Hematopoietic multipotent progenitor cell treated with erythropoietin and hydrocortisone succinate and interleukin-3 and kit ligand, for 8 days (in vitro differentiated cells): ENCODE data around the gene NCS1.

Source experiments
- DNase-seq: peaks from one replicate; pipeline ENCODE4 v3.0.0-alpha.2; 2015

Gene NCS1

GRCh38 chr9:130196643-130197042, 24.4 kb downstream of the NCS1 start:
- peak; percentile 81 for DNase-seq

- DNase-seq = no peak
Measured at GRCh38 chr9:130197386-130197785, 25.2 kb downstream of the NCS1 start.

- no peak for DNase-seq
Measured at GRCh38 chr9:130197888-130198287, 25.7 kb downstream of the NCS1 start.

DNA sequence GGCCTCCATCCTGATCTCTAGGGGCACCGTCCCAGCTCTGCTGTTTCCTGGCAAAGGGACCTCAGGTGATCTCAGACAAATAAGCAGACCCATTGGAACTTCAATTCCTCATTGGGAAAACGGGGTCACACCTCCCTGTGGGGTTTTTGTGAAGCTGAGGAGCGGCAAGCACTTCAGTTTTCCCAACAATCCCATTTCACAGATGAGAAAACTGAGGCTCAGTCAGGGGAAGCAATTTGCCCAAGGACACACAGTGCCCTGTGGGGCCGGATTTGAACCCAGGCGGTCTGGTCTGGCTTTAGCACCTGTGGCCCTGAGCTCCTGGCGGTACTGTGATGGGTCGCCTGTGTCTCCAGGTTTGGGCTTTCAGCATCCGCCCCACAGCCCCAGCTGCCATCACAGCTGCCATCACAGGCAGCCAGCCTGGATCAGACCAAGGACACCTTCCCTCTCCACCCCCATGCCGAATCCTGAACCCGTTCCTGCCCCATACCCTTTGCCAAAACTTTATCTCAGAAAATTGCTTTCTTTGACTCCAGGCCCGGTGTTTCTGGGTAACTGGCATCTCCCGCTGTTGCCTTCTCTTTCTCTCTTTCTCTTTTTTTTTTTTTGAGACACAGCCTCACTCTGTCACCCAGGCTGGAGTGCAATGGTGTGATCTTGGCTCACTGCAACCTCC, 26.4 kb downstream of the NCS1 start:
- DNase-seq = no peak

DNA sequence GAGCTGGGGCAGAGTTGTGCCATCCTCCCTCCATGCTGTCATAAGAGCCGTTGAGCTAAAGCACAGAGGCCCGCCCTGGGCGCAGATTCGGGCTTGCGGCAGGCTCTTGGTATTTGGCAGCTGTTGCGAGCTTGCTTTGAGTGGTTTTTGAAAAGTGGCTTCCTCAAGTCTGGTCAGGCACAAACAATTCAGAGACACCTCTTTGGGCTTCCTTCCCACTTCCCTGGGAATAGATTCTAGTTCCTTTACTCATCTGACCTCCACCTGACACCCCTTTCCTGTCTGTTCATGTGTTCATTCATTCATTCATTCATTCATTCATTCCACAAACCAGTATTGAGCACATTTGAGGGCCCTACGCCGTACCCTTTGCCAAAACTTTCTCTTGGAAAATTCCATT, 27.4 kb downstream of the NCS1 start:
- no peak for DNase-seq

- no peak for DNase-seq
Measured at GRCh38 chr9:130200038-130200849, 28.0 kb downstream of the NCS1 start.

GRCh38 chr9:130201399-130201873, 29.2 kb downstream of the NCS1 start:
- DNase-seq = no peak

- no peak for DNase-seq
Measured at GRCh38 chr9:130201974-130202373, 29.8 kb downstream of the NCS1 start.

GRCh38 chr9:130204341-130204740, 32.1 kb downstream of the NCS1 start:
- no peak for DNase-seq

GRCh38 chr9:130204959-130205358, 32.8 kb downstream of the NCS1 start:
- DNase-seq = no peak

GRCh38 chr9:130205912-130206311, 33.7 kb downstream of the NCS1 start:
- DNase-seq = no peak

- DNase-seq = no peak
Measured at GRCh38 chr9:130206579-130206978, 34.4 kb downstream of the NCS1 start.

DNA sequence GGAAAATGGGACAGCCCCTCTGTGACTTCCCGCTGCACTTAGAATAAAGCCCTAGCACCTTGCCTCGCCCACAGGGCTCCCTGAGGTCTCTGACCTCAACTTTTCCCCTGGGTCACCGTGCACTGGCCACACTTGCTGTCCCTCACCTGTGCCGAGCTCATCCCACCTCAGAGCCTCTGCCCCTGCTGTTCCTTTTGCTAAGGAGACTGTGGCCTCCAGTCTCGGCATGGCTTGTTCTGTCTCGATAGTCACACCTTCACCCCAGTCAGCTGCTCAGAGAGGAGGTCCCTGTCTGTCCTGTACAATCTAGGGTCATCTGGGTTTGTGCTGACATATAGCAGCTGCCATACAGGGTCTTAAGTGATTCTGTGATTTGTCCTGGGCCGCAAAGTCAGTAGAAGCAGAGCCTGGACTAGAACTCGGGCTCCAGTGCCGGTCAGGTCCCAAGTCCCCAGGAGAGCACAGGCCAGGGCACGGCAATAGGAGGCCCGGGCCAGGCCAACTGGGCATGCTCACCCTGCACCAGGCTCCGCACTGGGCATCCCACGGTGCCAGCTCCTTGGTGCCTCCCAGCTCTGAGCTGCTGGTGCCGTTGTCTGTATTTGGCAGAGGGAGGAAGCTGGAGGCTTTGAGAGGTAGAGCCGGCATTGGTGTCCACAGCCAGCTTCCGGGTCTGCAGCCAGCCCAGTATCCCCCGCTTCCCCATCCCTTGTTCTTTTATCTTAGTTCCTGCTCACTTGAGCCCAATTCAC, 35.2 kb downstream of the NCS1 start:
- no peak for DNase-seq

GRCh38 chr9:130208600-130209347, 36.6 kb downstream of the NCS1 start:
- peak; percentile 23 for DNase-seq

GRCh38 chr9:130209422-130209821, 37.2 kb downstream of the NCS1 start:
- no peak for DNase-seq

- no peak for DNase-seq
Measured at GRCh38 chr9:130211548-130212226, 39.5 kb downstream of the NCS1 start.

GRCh38 chr9:130212543-130213297, 40.5 kb downstream of the NCS1 start:
- DNase-seq = no peak

DNA sequence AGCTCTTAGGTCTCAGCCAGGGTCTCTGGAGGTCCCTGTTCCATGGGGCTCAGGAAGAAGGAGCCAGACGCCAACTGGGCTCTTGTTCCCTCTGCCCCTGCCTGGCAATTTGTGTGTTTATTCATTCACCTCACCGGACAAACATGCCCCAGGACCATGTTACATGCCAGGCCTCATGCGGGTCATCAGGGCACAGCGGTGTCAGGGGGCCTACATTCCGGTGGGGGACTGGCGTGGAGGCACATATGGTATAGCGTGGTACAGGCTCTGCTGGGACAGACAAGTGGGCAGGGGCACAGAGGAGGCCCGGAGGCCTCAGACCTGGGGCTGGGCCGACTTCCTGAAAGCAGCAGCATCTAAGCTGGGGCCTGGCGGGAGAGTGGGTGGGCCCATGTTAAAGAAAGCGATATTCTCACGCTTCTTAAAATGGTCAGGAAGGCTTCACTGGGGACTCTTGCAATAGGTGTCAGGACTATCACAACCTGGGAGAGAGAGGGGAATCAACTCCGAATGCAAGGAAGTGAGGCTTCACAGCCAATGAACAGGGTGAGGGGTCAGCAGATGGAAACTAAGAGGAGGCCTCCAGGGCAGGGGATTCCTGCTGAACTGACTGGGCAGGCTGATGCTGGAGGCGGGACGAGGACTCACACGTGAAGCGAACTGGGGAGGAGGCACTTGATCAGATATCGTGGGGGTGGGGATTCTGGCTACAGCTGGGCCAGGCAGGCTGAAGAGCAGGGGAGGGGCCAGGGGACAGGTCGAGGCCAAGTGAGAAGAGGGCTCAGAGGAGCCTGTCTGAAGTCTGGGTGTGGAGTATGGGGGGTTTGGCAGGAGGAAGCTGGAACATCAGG, 41.9 kb downstream of the NCS1 start:
- peak; percentile 78 for DNase-seq

GRCh38 chr9:130214776-130215340, 42.7 kb downstream of the NCS1 start:
- DNase-seq = no peak
